LNCaP clone FGC (cell line): ENCODE data around the gene RANBP10.

ENCODE experiments used
- DNase-seq: peaks from one replicate; pipeline ENCODE4 v3.0.0-alpha.2; 2011; ENCODE audit warnings: low read depth
- H3K4me3 ChIP-seq: 2 replicates; pipeline ENCODE4 v1.5.1; 2011; ENCODE audit warnings: mild to moderate bottlenecking, low read depth, low read length, control low read depth
- CTCF ChIP-seq: IDR thresholded peaks from 2 replicates; pipeline ENCODE4 v1.5.1; 2012; ENCODE audit warnings: mild to moderate bottlenecking; ENCODE audit not compliant: control insufficient read depth, insufficient read depth; ENCODE audit errors: extremely low read depth

RANBP10 gene

GRCh38 chr16:67734731-67735201 lies 71.6 kb downstream of the RANBP10 start:
- no peak overlapping the region for H3K4me3 ChIP-seq
- TF ChIP-seq CTCF = no peak
- DNase-seq = no peak

GRCh38 chr16:67733734-67734470 lies 72.5 kb downstream of the RANBP10 start:
- no peak for TF ChIP-seq CTCF
- H3K4me3 ChIP-seq = no peak overlapping the region
- DNase-seq = no peak

GRCh38 chr16:67731753-67732095 lies 74.6 kb downstream of the RANBP10 start:
- TF ChIP-seq CTCF = no peak
- DNase-seq = no peak
- H3K4me3 ChIP-seq = no peak overlapping the region

GRCh38 chr16:67731071-67731752 lies 75.1 kb downstream of the RANBP10 start:
- no peak for TF ChIP-seq CTCF
- no peak overlapping the region for H3K4me3 ChIP-seq
- no peak for DNase-seq

- no peak for TF ChIP-seq CTCF
- DNase-seq = no peak
- no peak overlapping the region for H3K4me3 ChIP-seq
Observed at GRCh38 chr16:67730326-67730725, 76.0 kb downstream of the RANBP10 start.

- DNase-seq = no peak
- H3K4me3 ChIP-seq = no peak overlapping the region
- TF ChIP-seq CTCF = no peak
Observed at GRCh38 chr16:67729636-67730248, 76.6 kb downstream of the RANBP10 start.
